ENCODE data around the gene F11R. TPM values are rescaled to one million over a fixed set of nuclear protein-coding genes. Genes with fewer than 3 reads are reported as not detected.

F11R gene
- total and polyA plus RNA-seq, 2 of the 13 experiments (the other 11 are each of a cell fraction or from before 2014, with no cell fraction given): 95.8 to 105 TPM

GRCh38 chr1:161013488-161014230 is 7.3 kb downstream of the F11R start (continued):
- TF ChIP-seq ARID4A (CRISPR knock-in tag; IDR thresholded peaks at IDR 0.05; ENCODE audit: borderline replicate concordance) (peak; percentile 93), KLF12 (CRISPR knock-in tag; IDR thresholded peaks at IDR 0.05; ENCODE audit: borderline replicate concordance) (no peak), ATF2 (CRISPR knock-in tag; IDR thresholded peaks at IDR 0.05) (peak; percentile 98), ZNF343 (CRISPR knock-in tag; IDR thresholded peaks at IDR 0.05) (peak; percentile 94), MBNL3 (CRISPR knock-in tag; conservative IDR thresholded peaks at IDR 0.05) (no peak), CBX5 (CRISPR knock-in tag; IDR thresholded peaks at IDR 0.05; ENCODE audit: borderline replicate concordance) (peak; percentile 89; the same call in 1 of the 2 replicates), ZKSCAN1 (IDR thresholded peaks at IDR 0.05; ENCODE audit: low read length) (no peak; the same call in 1 of the 2 replicates), NFRKB (IDR thresholded peaks at IDR 0.05) (no peak), ZNF670 (CRISPR knock-in tag; IDR thresholded peaks at IDR 0.05; ENCODE audit: borderline replicate concordance) (no peak), GMEB2 (CRISPR knock-in tag; IDR thresholded peaks at IDR 0.05; ENCODE audit: low read depth) (no peak), ZSCAN22 (CRISPR knock-in tag; IDR thresholded peaks at IDR 0.05) (0 out of 2 replicates have a peak, but pooled peaks have one; percentile 55), NCOR1 (IDR thresholded peaks at IDR 0.05; ENCODE audit: borderline replicate concordance, low read length) (peak; percentile 96), ZNF234 (CRISPR knock-in tag; conservative IDR thresholded peaks at IDR 0.05) (no peak), MED1 (CRISPR knock-in tag; IDR thresholded peaks at IDR 0.05) (peak; percentile 95), DPF2 (CRISPR knock-in tag; IDR thresholded peaks at IDR 0.05; ENCODE audit: borderline replicate concordance, low read depth) (peak; percentile 91), KLF9 (CRISPR knock-in tag; IDR thresholded peaks at IDR 0.05; ENCODE audit: low read depth) (no peak), ZBTB33 (CRISPR knock-in tag; IDR thresholded peaks at IDR 0.05) (no peak; the same call in 1 of the 2 replicates), ZNF709 (CRISPR knock-in tag; IDR thresholded peaks at IDR 0.05) (peak; percentile 39; the same call in 1 of the 2 replicates), NCOA5 (CRISPR knock-in tag; IDR thresholded peaks at IDR 0.05) (no peak)

Data from HepG2 (cell line).